ENCODE measurements around the gene DRG1.
"Not testable (repeated sequence)": the region's sequence is repeated elsewhere in the genome, so short reads cannot be mapped to it uniquely, and the experiment has no call there.

DRG1 gene

GRCh38 chr22:31446208-31446607 is 46.8 kb downstream of the DRG1 start:
- ATAC-seq (replicated peaks; ENCODE audit: extremely low read depth, poor library complexity, severe bottlenecking) (no peak), DNase-seq (ENCODE audit: low spot score in 2 of 2) (no peak)
- peaks cover 19% of the 10 kb centered on the region for H3K36me3 Mint-ChIP-seq (ENCODE audit: insufficient read depth)
- no peaks in the 10 kb centered on the region for H3K27me3 Mint-ChIP-seq
- H3K9me3 Mint-ChIP-seq: no peaks in the 10 kb centered on the region
- H3K4me3 Mint-ChIP-seq: no peak overlapping the region
- no peak overlapping the region for H3K27ac Mint-ChIP-seq (ENCODE audit: low read depth)
- H3K4me1 Mint-ChIP-seq: no peaks in the 10 kb centered on the region

GRCh38 chr22:31446767-31447166 is 47.4 kb downstream of the DRG1 start:
- ATAC-seq (replicated peaks; ENCODE audit: extremely low read depth, poor library complexity, severe bottlenecking): no peak
- H3K27ac Mint-ChIP-seq (ENCODE audit: low read depth): no peak overlapping the region
- H3K36me3 Mint-ChIP-seq (ENCODE audit: insufficient read depth): peaks cover 17% of the 10 kb centered on the region
- peaks cover 2% of the 10 kb centered on the region for H3K4me1 Mint-ChIP-seq
- H3K9me3 Mint-ChIP-seq: no peaks in the 10 kb centered on the region
- H3K4me3 Mint-ChIP-seq: no peak overlapping the region
- H3K27me3 Mint-ChIP-seq: no peaks in the 10 kb centered on the region
- DNase-seq (ENCODE audit: low spot score in 2 of 2): no peak

- no peak for DNase-seq (ENCODE audit: low spot score in 2 of 2)
- Mint-ChIP-seq H3K36me3 (ENCODE audit: insufficient read depth) (peaks cover 17% of the 10 kb centered on the region), H3K4me1 (peaks cover 8% of the 10 kb centered on the region), H3K27ac (ENCODE audit: low read depth) (no peak overlapping the region), H3K9me3 (no peaks in the 10 kb centered on the region), H3K27me3 (no peaks in the 10 kb centered on the region), H3K4me3 (no peak overlapping the region)
- ATAC-seq (replicated peaks; ENCODE audit: extremely low read depth, poor library complexity, severe bottlenecking): no peak
Measured at GRCh38 chr22:31447337-31447736, 47.9 kb downstream of the DRG1 start.

GRCh38 chr22:31448382-31448781 is 49.0 kb downstream of the DRG1 start:
- Mint-ChIP-seq H3K4me1 (peaks cover 9% of the 10 kb centered on the region), H3K27ac (ENCODE audit: low read depth) (no peak overlapping the region)

GRCh38 chr22:31449506-31449905 is 50.1 kb downstream of the DRG1 start:
- no peak overlapping the region for H3K27ac Mint-ChIP-seq (ENCODE audit: low read depth)
- peaks cover 9% of the 10 kb centered on the region for H3K4me1 Mint-ChIP-seq
- no peaks in the 10 kb centered on the region for H3K9me3 Mint-ChIP-seq
- H3K4me3 Mint-ChIP-seq: no peak overlapping the region
- ATAC-seq (replicated peaks; ENCODE audit: extremely low read depth, poor library complexity, severe bottlenecking) (no peak), DNase-seq (ENCODE audit: low spot score in 2 of 2) (no peak)
- peaks cover 21% of the 10 kb centered on the region for H3K36me3 Mint-ChIP-seq (ENCODE audit: insufficient read depth)
- H3K27me3 Mint-ChIP-seq: no peaks in the 10 kb centered on the region

More at GRCh38 chr22:31448382-31448781, 49.0 kb downstream of the DRG1 start:
- ATAC-seq (replicated peaks; ENCODE audit: extremely low read depth, poor library complexity, severe bottlenecking): no peak
- H3K27me3 Mint-ChIP-seq: no peaks in the 10 kb centered on the region
- H3K9me3 Mint-ChIP-seq: no peaks in the 10 kb centered on the region
- DNase-seq (ENCODE audit: low spot score in 2 of 2): no peak
- H3K4me3 Mint-ChIP-seq: no peak overlapping the region
- peaks cover 20% of the 10 kb centered on the region for H3K36me3 Mint-ChIP-seq (ENCODE audit: insufficient read depth)

GRCh38 chr22:31451709-31452571 is 52.5 kb downstream of the DRG1 start:
- H3K36me3 Mint-ChIP-seq (ENCODE audit: insufficient read depth): peaks cover 26% of the 10 kb centered on the region
- no peaks in the 10 kb centered on the region for H3K9me3 Mint-ChIP-seq
- ATAC-seq (replicated peaks; ENCODE audit: extremely low read depth, poor library complexity, severe bottlenecking) (no peak), DNase-seq (ENCODE audit: low spot score in 2 of 2) (no peak)
- H3K27ac Mint-ChIP-seq (ENCODE audit: low read depth): peak overlapping the region; percentile 35
- no peaks in the 10 kb centered on the region for H3K27me3 Mint-ChIP-seq
- H3K4me3 Mint-ChIP-seq: no peak overlapping the region
- peaks cover 9% of the 10 kb centered on the region for H3K4me1 Mint-ChIP-seq

- ATAC-seq (replicated peaks; ENCODE audit: extremely low read depth, poor library complexity, severe bottlenecking): no peak
- Mint-ChIP-seq H3K4me3 (no peak overlapping the region), H3K4me1 (peaks cover 5% of the 10 kb centered on the region), H3K36me3 (ENCODE audit: insufficient read depth) (peaks cover 62% of the 10 kb centered on the region), H3K27me3 (no peaks in the 10 kb centered on the region), H3K27ac (ENCODE audit: low read depth) (no peak overlapping the region), H3K9me3 (no peaks in the 10 kb centered on the region)
- no peak for DNase-seq (ENCODE audit: low spot score in 2 of 2)
Measured at GRCh38 chr22:31461699-31462098, 62.3 kb downstream of the DRG1 start.

GRCh38 chr22:31465307-31465706 is 65.9 kb downstream of the DRG1 start:
- peaks cover 53% of the 10 kb centered on the region for H3K36me3 Mint-ChIP-seq (ENCODE audit: insufficient read depth)
- H3K4me3 Mint-ChIP-seq: no peak overlapping the region
- DNase-seq (ENCODE audit: low spot score in 2 of 2): no peak
- no peak for ATAC-seq (replicated peaks; ENCODE audit: extremely low read depth, poor library complexity, severe bottlenecking)
- no peaks in the 10 kb centered on the region for H3K9me3 Mint-ChIP-seq
- no peak overlapping the region for H3K27ac Mint-ChIP-seq (ENCODE audit: low read depth)
- no peaks in the 10 kb centered on the region for H3K27me3 Mint-ChIP-seq
- H3K4me1 Mint-ChIP-seq: peaks cover 5% of the 10 kb centered on the region

GRCh38 chr22:31474743-31475142 is 75.3 kb downstream of the DRG1 start:
- Mint-ChIP-seq H3K27ac (ENCODE audit: low read depth) (no peak overlapping the region), H3K4me1 (peaks cover 28% of the 10 kb centered on the region), H3K36me3 (ENCODE audit: insufficient read depth) (peaks cover 40% of the 10 kb centered on the region)

GRCh38 chr22:31475800-31476199 is 76.4 kb downstream of the DRG1 start:
- ATAC-seq (replicated peaks; ENCODE audit: extremely low read depth, poor library complexity, severe bottlenecking) (no peak), DNase-seq (ENCODE audit: low spot score in 2 of 2) (no peak)
- Mint-ChIP-seq H3K27ac (ENCODE audit: low read depth) (no peak overlapping the region), H3K4me1 (peaks cover 28% of the 10 kb centered on the region), H3K9me3 (no peaks in the 10 kb centered on the region), H3K27me3 (no peaks in the 10 kb centered on the region), H3K4me3 (no peak overlapping the region), H3K36me3 (ENCODE audit: insufficient read depth) (peaks cover 37% of the 10 kb centered on the region)

More at GRCh38 chr22:31474743-31475142, 75.3 kb downstream of the DRG1 start:
- no peak for ATAC-seq (replicated peaks; ENCODE audit: extremely low read depth, poor library complexity, severe bottlenecking)
- no peaks in the 10 kb centered on the region for H3K9me3 Mint-ChIP-seq
- H3K4me3 Mint-ChIP-seq: no peak overlapping the region
- H3K27me3 Mint-ChIP-seq: no peaks in the 10 kb centered on the region
- no peak for DNase-seq (ENCODE audit: low spot score in 2 of 2)

GRCh38 chr22:31477329-31477728 is 77.9 kb downstream of the DRG1 start:
- DNase-seq (ENCODE audit: low spot score in 2 of 2) (no peak), ATAC-seq (replicated peaks; ENCODE audit: extremely low read depth, poor library complexity, severe bottlenecking) (no peak)
- H3K27me3 Mint-ChIP-seq: no peaks in the 10 kb centered on the region
- H3K9me3 Mint-ChIP-seq: no peaks in the 10 kb centered on the region
- peaks cover 37% of the 10 kb centered on the region for H3K4me1 Mint-ChIP-seq
- no peak overlapping the region for H3K4me3 Mint-ChIP-seq
- H3K36me3 Mint-ChIP-seq (ENCODE audit: insufficient read depth): peaks cover 41% of the 10 kb centered on the region
- H3K27ac Mint-ChIP-seq (ENCODE audit: low read depth): no peak overlapping the region

- no peak overlapping the region for H3K4me3 Mint-ChIP-seq
- H3K4me1 Mint-ChIP-seq: peaks cover 31% of the 10 kb centered on the region
- DNase-seq (ENCODE audit: low spot score in 2 of 2): no peak
- H3K27me3 Mint-ChIP-seq: no peaks in the 10 kb centered on the region
- no peak overlapping the region for H3K27ac Mint-ChIP-seq (ENCODE audit: low read depth)
- ATAC-seq (replicated peaks; ENCODE audit: extremely low read depth, poor library complexity, severe bottlenecking): no peak
- H3K36me3 Mint-ChIP-seq (ENCODE audit: insufficient read depth): peaks cover 64% of the 10 kb centered on the region
- no peaks in the 10 kb centered on the region for H3K9me3 Mint-ChIP-seq
Measured at GRCh38 chr22:31481129-31481528, 81.7 kb downstream of the DRG1 start.

- H3K4me1 Mint-ChIP-seq: peaks cover 28% of the 10 kb centered on the region
- H3K4me3 Mint-ChIP-seq; H3K9me3 Mint-ChIP-seq; ATAC-seq (replicated peaks; ENCODE audit: extremely low read depth, poor library complexity, severe bottlenecking); DNase-seq (ENCODE audit: low spot score in 2 of 2); H3K27me3 Mint-ChIP-seq; H3K27ac Mint-ChIP-seq (ENCODE audit: low read depth): not testable (repeated sequence)
- H3K36me3 Mint-ChIP-seq (ENCODE audit: insufficient read depth): peaks cover 65% of the 10 kb centered on the region
Measured at GRCh38 chr22:31482470-31482869, 83.1 kb downstream of the DRG1 start.

Data from central memory CD8-positive, alpha-beta T cell (primary cell).